Measurements from ENCODE around the gene SORBS2.

GRCh38 chr4:185666156-185666555, 145.8 kb downstream of the SORBS2 start:
- TF ChIP-seq CTCF (IDR thresholded peaks at IDR 0.05): no peak
- TF ChIP-seq POLR2AphosphoS5 (IDR thresholded peaks at IDR 0.05; ENCODE audit: low read depth, low read length): no peak
